Colonic mucosa (tissue), 4 donors: Measurements from ENCODE around the gene ANKRD12. TPM values are rescaled to one million over a fixed set of nuclear protein-coding genes. Genes with fewer than 3 reads are reported as not detected.
A peak's percentile ranks its signal among the peaks of the same experiment; 100 is the strongest.

ENCODE experiments used
- DNase-seq: peaks from one replicate; pipeline ENCODE4 v3.0.0-alpha.2; 2020
- H3K27ac ChIP-seq: fragments of 200-600 bp; one replicate; pipeline ENCODE4 v1.8.0; 2021
- H3K27me3 ChIP-seq: fragments of 200-600 bp; one replicate; pipeline ENCODE4 v1.8.0; 2021
- H3K36me3 ChIP-seq: fragments of 200-600 bp; one replicate; pipeline ENCODE4 v1.8.0; 2021
- H3K4me1 ChIP-seq: fragments of 200-600 bp; one replicate; pipeline ENCODE4 v1.8.0; 2021; ENCODE audit warnings: mild to moderate bottlenecking
- H3K4me3 ChIP-seq: fragments of 200-600 bp; one replicate; pipeline ENCODE4 v1.8.0; 2021
- H3K9ac ChIP-seq, 2 donors: one replicate each; pipeline ENCODE4 v1.7.0; 2013; ENCODE audit warnings: control low read depth in 2 of 2, low read depth in 2 of 2, low read length in 2 of 2
- H3K9me3 ChIP-seq: fragments of 200-600 bp; one replicate; pipeline ENCODE4 v1.8.0; 2021
- CTCF ChIP-seq: fragments of 200-600 bp; IDR thresholded peaks from one replicate; pipeline ENCODE4 v1.8.0; 2022; ENCODE audit warnings: antibody characterized with exemption, mild to moderate bottlenecking
- intact Hi-C: fragments of 100-400 bp; cut with DNase I; formaldehyde crosslinking; loops from one replicate; pipeline ENCODE4 v1.14.1; 2022
- total RNA-seq, 2 donors: library from RNA; stranded (reverse); fragmentation: NEBNext Ultra II Directional in 1 of 2; extraction: Animal tissue kit (Norgen Biotek cat#: 25700) in 1 of 2; gene quantifications; one replicate each; pipeline ENCODE4 v1.2.1, GENCODE V29; 2021
- donor health status: healthy.
- donor health status: DM: no; HTN: no; CAD: no.
- donor health status: DM: no; HTN: no; CAD: no.

ANKRD12 gene
- total RNA-seq, 2 donors from 2014 or later: 27.9 to 55.7 TPM

GRCh38 chr18:9133225-9133624, 3.4 kb upstream of the ANKRD12 start:
- no peak for DNase-seq
- no peak overlapping the region for H3K27ac ChIP-seq

GRCh38 chr18:9135081-9135911, 1.3 kb upstream of the ANKRD12 start:
- TF ChIP-seq CTCF: no peak
- H3K27ac ChIP-seq: peak overlapping the region; percentile 98
- DNase-seq: no peak
- H3K27me3 ChIP-seq: no peaks in the 10 kb centered on the region
- no peaks in the 10 kb centered on the region for H3K36me3 ChIP-seq
- intact Hi-C loops: loop anchor here (5.0 kb wide), 1 partner anchor 33 kb away; the partner anchor contains the start of gene NDUFV2
- H3K4me1 ChIP-seq: peaks cover 5% of the 10 kb centered on the region
- peak overlapping the region; percentile 65 for H3K4me3 ChIP-seq
- no peaks in the 10 kb centered on the region for H3K9me3 ChIP-seq
- H3K9ac ChIP-seq: peak overlapping the region in 1 of 2 donors; percentile 80

More at GRCh38 chr18:9133225-9133624, 3.4 kb upstream of the ANKRD12 start:
- no peak overlapping the region for H3K4me3 ChIP-seq
- H3K9me3 ChIP-seq: no peaks in the 10 kb centered on the region
- H3K9ac ChIP-seq: no peak overlapping the region
- H3K4me1 ChIP-seq: no peaks in the 10 kb centered on the region
- no peaks in the 10 kb centered on the region for H3K27me3 ChIP-seq
- intact Hi-C loops: no loop called here
- no peak for TF ChIP-seq CTCF
- no peaks in the 10 kb centered on the region for H3K36me3 ChIP-seq

- peak overlapping the region; percentile 65 for H3K4me3 ChIP-seq
- peak overlapping the region; percentile 58 to 80 for H3K9ac ChIP-seq
- TF ChIP-seq CTCF: no peak
- no peaks in the 10 kb centered on the region for H3K27me3 ChIP-seq
- intact Hi-C loops: loop anchor here (5.0 kb wide), 1 partner anchor 34 kb away; the partner anchor contains the start of gene NDUFV2
- peak; percentile 71 for DNase-seq
- H3K4me1 ChIP-seq: peaks cover 5% of the 10 kb centered on the region
- no peaks in the 10 kb centered on the region for H3K36me3 ChIP-seq
- H3K27ac ChIP-seq: peak overlapping the region; percentile 98
- H3K9me3 ChIP-seq: no peaks in the 10 kb centered on the region
These were observed 668 bp upstream of the ANKRD12 start for GRCh38 chr18:9135912-9136314.

DNA sequence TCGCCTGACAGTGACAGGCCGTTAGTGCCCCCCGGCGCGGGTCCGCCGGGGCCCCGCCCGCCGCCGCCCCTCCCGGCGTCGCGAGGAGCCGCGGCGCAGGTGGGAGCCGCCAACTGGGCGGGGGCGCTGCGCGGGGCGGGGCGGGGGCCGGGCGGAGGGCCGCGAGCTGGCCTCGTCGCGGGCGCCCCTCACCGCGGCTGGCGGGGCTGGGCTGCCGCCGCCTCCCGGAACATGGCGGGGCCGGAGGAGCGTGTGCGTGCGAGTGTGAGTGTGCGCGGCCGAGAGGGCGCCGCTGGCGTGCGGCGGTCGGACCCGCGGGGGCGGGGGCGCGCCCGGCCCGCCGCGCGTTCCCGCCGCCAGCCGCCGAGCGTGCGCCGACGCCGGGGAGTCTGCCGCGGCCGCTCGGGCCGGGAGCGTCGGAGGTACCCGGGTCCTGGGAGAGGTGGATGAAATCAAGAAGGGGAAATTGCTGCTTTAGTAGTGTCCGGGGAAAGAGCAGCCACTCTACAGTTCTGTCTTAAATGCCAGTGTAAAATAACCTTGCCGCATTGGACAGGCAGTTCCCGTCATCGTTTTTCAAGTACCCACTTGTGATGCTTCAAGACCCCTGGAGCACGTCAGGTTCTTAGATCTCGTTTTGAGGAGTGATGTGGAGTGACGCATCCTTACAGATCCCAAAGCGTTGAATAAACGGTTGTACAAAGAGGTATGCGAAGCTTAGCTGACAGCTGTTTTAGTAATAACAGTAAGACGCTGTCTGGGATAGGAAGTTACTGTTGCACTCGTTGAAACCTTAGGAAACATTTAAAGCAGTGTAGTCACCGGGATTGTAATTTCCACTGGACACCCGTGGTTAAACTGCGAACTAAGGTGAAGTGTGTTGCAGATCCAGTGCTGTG, 836 bp downstream of the ANKRD12 start:
- peak; percentile 54 for DNase-seq
- H3K9ac ChIP-seq: peak overlapping the region; percentile 85 to 92
- intact Hi-C loops: loop anchor here (5.0 kb wide), 1 partner anchor 35 kb away; the partner anchor contains the start of gene NDUFV2
- no peaks in the 10 kb centered on the region for H3K36me3 ChIP-seq
- no peak for TF ChIP-seq CTCF
- H3K4me3 ChIP-seq: peak overlapping the region; percentile 65
- H3K4me1 ChIP-seq: peaks cover 11% of the 10 kb centered on the region
- peak overlapping the region; percentile 98 for H3K27ac ChIP-seq
- no peaks in the 10 kb centered on the region for H3K27me3 ChIP-seq
- H3K9me3 ChIP-seq: no peaks in the 10 kb centered on the region

DNA sequence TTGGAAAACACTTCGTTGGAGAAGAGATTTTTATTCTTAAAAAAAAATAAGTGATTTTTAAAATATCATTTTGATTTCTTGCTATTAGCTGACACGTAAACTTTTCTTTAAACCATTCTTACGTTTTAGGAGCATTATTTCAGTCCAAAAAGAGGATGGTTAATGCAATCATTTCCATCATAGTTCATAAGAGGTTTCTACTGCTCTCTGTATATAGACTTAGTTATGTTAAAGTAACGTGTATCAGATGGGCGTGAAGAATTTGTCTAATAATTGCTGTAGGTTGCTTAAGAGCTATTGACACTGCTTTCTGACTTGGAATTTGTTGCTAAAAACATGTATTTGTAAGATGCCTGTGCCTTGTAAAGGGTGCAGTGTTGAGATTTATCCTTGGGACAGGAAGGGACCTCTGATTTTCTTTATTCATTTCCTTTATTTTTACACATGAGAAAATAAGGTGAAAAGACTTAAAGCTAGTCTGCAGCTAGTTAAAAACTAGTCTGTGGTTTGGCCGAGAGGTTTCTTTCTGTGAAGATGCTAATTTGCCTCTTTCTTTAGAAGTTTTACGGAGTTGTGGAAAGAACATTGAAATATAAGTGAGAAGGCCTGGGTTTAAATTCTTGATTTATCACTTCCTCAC, 2.9 kb downstream of the ANKRD12 start:
- peaks cover 11% of the 10 kb centered on the region for H3K4me1 ChIP-seq
- no peaks in the 10 kb centered on the region for H3K27me3 ChIP-seq
- intact Hi-C loops: loop anchor here (5.0 to 10.0 kb wide), 2 partner anchors 37 to 485 kb away; partner anchors contain the start of gene NDUFV2
- no peak for TF ChIP-seq CTCF
- no peak for DNase-seq
- peak overlapping the region; percentile 6 for H3K4me3 ChIP-seq
- no peaks in the 10 kb centered on the region for H3K9me3 ChIP-seq
- H3K27ac ChIP-seq: no peak overlapping the region
- no peak overlapping the region for H3K9ac ChIP-seq
- H3K36me3 ChIP-seq: no peaks in the 10 kb centered on the region
